ENCODE data around the gene HIPK2. TPM values are rescaled to one million over a fixed set of nuclear protein-coding genes. Genes with fewer than 3 reads are reported as not detected.

HIPK2 gene
- total RNA-seq, 2 donors from 2014 or later: 95.1 to 125 TPM

DNA sequence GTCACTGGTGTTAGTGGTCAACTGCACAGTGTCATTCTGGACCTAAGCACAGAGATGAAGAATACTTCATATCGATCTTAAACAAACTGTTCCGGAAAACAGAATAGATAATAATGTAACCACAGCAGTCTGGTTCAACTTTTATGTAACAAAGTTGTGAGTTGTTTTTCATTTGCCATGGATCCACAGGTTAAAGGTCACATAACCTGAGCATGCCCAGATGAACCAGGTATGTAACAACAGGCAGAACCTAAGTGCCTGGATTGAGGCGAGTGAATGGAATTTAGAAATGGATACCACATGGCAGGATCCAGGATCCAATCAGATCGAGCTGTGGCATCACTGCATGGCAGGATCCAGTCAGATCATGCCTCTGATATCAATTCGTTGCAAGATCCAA is 167.2 kb downstream of the HIPK2 start:
- no peaks in the 10 kb centered on the region for H3K27me3 Mint-ChIP-seq (ENCODE audit: insufficient read depth)
- TF ChIP-seq, protein P1, sequence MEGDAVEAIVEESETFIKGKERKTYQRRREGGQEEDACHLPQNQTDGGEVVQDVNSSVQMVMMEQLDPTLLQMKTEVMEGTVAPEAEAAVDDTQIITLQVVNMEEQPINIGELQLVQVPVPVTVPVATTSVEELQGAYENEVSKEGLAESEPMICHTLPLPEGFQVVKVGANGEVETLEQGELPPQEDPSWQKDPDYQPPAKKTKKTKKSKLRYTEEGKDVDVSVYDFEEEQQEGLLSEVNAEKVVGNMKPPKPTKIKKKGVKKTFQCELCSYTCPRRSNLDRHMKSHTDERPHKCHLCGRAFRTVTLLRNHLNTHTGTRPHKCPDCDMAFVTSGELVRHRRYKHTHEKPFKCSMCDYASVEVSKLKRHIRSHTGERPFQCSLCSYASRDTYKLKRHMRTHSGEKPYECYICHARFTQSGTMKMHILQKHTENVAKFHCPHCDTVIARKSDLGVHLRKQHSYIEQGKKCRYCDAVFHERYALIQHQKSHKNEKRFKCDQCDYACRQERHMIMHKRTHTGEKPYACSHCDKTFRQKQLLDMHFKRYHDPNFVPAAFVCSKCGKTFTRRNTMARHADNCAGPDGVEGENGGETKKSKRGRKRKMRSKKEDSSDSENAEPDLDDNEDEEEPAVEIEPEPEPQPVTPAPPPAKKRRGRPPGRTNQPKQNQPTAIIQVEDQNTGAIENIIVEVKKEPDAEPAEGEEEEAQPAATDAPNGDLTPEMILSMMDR (conservative IDR thresholded peaks at IDR 0.05): no peak
- H3K27ac Mint-ChIP-seq: no peak overlapping the region
- peaks cover 41% of the 10 kb centered on the region for H3K36me3 Mint-ChIP-seq (ENCODE audit: low read depth)
- H3K4me3 Mint-ChIP-seq: no peak overlapping the region
- Histone ChIP-seq H3K9me3 (ENCODE audit: control insufficient read depth, low read length) (no peaks in the 10 kb centered on the region), H3K36me3 (ENCODE audit: control insufficient read depth, insufficient read depth, low read length) (peaks cover 89% of the 10 kb centered on the region), H3K4me1 (ENCODE audit: control insufficient read depth, insufficient read depth, low read length) (no peaks in the 10 kb centered on the region), H3K4me3 (ENCODE audit: low read length) (no peak overlapping the region), H3K9ac (ENCODE audit: extremely low read depth, low read length, poor library complexity, severe bottlenecking) (no peak overlapping the region), H3K27ac (ENCODE audit: low read depth, low read length) (no peak overlapping the region), H3K27me3 (ENCODE audit: control insufficient read depth, insufficient read depth, low read length, poor library complexity, severe bottlenecking) (no peaks in the 10 kb centered on the region)
- H3K4me1 Mint-ChIP-seq: peaks cover 17% of the 10 kb centered on the region
- no peak for DNase-seq
- WGBS, 2 experiments (ENCODE audit: insufficient coverage in 1 of 2, insufficient read length in 1 of 2): 90 to 96% methylated on average over 5 of the region's 5 CpGs
- H3K9me3 Mint-ChIP-seq: no peaks in the 10 kb centered on the region

DNA sequence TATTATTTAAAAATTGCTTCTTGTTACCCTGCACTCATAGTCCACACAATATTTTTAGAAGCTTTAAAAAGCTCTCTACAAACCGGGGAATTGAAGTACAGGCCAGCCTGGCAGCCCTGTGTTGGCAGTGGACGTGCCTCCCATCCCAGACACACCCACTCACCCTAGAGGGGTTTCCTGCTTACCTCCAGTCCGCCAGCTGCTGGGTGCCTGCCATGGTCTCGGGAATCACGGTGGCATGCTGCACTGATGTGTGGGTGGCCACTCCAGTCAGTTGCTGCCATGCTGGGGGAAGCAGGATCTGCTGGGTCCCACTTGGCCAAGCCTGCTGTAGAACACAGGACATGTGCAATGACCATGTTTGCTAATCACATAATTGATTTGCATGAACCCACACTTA is 173.9 kb downstream of the HIPK2 start:
- no peaks in the 10 kb centered on the region for H3K4me1 ChIP-seq (ENCODE audit: control insufficient read depth, insufficient read depth, low read length)
- no peak overlapping the region for H3K27ac ChIP-seq (ENCODE audit: low read depth, low read length)
- H3K9ac ChIP-seq (ENCODE audit: extremely low read depth, low read length, poor library complexity, severe bottlenecking): no peak overlapping the region
- no peaks in the 10 kb centered on the region for H3K4me1 Mint-ChIP-seq
- H3K4me3 ChIP-seq (ENCODE audit: low read length): no peak overlapping the region
- no peak overlapping the region for H3K27ac Mint-ChIP-seq
- H3K27me3 ChIP-seq (ENCODE audit: control insufficient read depth, insufficient read depth, low read length, poor library complexity, severe bottlenecking): no peaks in the 10 kb centered on the region
- 93 to 100% methylated on average over 2 to 5 of the region's 5 CpGs for WGBS, 2 experiments (ENCODE audit: insufficient coverage in 1 of 2, insufficient read length in 1 of 2)
- H3K9me3 ChIP-seq (ENCODE audit: control insufficient read depth, low read length): no peaks in the 10 kb centered on the region
- peaks cover 88% of the 10 kb centered on the region for H3K36me3 ChIP-seq (ENCODE audit: control insufficient read depth, insufficient read depth, low read length)
- no peaks in the 10 kb centered on the region for H3K9me3 Mint-ChIP-seq
- no peaks in the 10 kb centered on the region for H3K27me3 Mint-ChIP-seq (ENCODE audit: insufficient read depth)
- H3K36me3 Mint-ChIP-seq (ENCODE audit: low read depth): peaks cover 42% of the 10 kb centered on the region
- TF ChIP-seq, protein P1 (conservative IDR thresholded peaks at IDR 0.05): no peak
- no peak overlapping the region for H3K4me3 Mint-ChIP-seq
- DNase-seq: no peak

DNA sequence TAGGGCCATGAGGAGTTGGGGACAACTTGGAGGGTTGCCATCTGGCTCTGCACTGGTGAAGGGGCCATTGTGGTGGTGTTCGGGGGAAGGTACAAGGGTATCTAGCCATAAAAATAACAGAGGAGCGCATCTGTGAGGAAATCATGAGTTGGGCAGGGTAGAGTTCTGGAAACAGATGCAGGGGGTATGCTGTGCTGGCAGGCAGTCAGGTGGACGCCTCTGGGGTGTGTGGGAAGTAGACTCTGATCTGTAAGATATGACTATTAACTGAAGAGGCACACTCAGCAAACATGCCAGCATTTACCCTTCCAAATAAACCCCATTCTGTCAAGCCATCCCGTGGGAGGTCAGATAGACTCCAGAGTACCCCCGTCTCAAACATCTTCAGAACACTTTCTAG is 174.5 kb downstream of the HIPK2 start:
- H3K36me3 Mint-ChIP-seq (ENCODE audit: low read depth): peaks cover 41% of the 10 kb centered on the region
- WGBS, 2 experiments (ENCODE audit: insufficient coverage in 1 of 2, insufficient read length in 1 of 2): 91 to 97% methylated on average over 5 of the region's 5 CpGs
- no peak overlapping the region for H3K4me3 ChIP-seq (ENCODE audit: low read length)

More for the DNA sequence above, 174.5 kb downstream of the HIPK2 start:
- Mint-ChIP-seq H3K4me1 (no peaks in the 10 kb centered on the region), H3K9me3 (no peaks in the 10 kb centered on the region), H3K4me3 (no peak overlapping the region), H3K27ac (no peak overlapping the region), H3K27me3 (ENCODE audit: insufficient read depth) (no peaks in the 10 kb centered on the region)
- no peaks in the 10 kb centered on the region for H3K9me3 ChIP-seq (ENCODE audit: control insufficient read depth, low read length)
- H3K4me1 ChIP-seq (ENCODE audit: control insufficient read depth, insufficient read depth, low read length): no peaks in the 10 kb centered on the region
- TF ChIP-seq, protein P1 (conservative IDR thresholded peaks at IDR 0.05): no peak
- H3K36me3 ChIP-seq (ENCODE audit: control insufficient read depth, insufficient read depth, low read length): peaks cover 89% of the 10 kb centered on the region
- no peaks in the 10 kb centered on the region for H3K27me3 ChIP-seq (ENCODE audit: control insufficient read depth, insufficient read depth, low read length, poor library complexity, severe bottlenecking)
- DNase-seq: no peak
- H3K9ac ChIP-seq (ENCODE audit: extremely low read depth, low read length, poor library complexity, severe bottlenecking): no peak overlapping the region
- H3K27ac ChIP-seq (ENCODE audit: low read depth, low read length): no peak overlapping the region
